ENCODE results near the gene DCDC1.

DCDC1 gene

GRCh38 chr11:30823119-30823518, 546.4 kb downstream of the DCDC1 start:
- no peak for DNase-seq

DNA sequence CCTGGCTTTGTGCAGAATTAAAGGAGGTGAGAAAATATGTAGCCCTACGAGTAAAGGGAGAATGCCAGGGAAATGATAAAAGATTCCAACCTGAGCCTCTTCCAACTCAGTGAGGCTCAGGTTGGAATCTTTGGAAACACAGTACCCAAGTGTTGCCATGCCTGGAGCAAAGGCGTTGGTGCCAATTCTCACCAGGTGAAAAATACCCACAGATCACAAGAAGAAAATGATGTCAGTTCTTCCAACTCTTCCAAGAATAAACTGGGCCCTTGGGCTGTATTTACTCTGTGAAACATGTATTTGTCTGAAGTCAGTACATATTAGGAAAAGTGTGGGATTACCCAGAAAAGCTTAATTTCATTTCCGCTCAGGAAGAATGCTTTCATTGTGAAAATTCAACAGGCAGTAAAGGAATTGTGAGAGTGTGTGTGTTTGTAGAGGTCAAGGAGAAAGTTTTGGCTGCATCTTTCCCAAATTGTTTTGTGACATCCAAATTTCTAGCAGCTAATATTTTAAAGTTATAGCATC, 548.0 kb downstream of the DCDC1 start:
- DNase-seq = no peak

- no peak for DNase-seq
Observed at GRCh38 chr11:30818721-30819120, 550.8 kb downstream of the DCDC1 start.

DNA sequence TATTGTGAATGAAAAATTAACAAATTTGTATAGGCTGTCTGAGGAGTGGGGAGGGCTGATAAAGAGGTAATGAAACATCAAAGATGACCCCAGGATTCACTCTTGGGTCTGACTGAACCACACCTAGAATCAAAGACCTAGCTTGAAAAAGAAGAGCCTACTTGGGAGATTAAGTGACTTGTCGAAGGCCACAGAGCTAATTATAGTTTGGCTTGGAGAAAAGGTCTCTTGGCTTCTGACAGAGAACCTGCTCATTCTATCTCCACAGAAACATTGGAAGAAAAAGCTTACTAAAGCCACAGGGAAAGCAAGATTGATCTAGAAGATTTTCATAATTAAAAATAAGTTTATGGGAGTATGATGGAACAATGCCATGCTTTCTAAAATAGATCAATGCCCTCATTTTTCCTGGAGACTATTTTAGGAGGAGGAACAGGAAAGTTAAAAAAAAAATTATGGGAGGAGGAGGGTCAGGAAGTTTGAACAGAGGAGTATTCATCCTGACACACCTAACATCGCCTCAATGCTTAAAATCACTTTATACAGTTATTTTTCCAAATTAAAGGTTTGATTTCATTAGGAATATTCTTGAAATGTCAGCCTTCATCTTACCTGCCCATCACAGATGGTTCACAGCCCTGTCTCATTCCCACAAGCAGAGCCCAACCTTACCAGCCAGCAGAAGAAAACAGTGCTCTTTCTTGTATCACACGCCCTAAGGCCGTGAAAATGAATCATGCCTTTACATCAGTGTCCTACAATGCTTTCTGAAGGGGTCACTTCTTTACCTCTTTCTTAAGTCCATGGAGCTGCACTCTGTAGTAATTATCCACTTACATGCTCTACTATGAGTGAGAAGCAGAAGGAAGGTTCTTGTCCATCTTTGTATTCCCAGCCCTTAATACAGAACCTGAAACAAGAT, 552.3 kb downstream of the DCDC1 start:
- no peak for DNase-seq

- DNase-seq = no peak
Observed at GRCh38 chr11:30815619-30816018, 553.9 kb downstream of the DCDC1 start.

DNA sequence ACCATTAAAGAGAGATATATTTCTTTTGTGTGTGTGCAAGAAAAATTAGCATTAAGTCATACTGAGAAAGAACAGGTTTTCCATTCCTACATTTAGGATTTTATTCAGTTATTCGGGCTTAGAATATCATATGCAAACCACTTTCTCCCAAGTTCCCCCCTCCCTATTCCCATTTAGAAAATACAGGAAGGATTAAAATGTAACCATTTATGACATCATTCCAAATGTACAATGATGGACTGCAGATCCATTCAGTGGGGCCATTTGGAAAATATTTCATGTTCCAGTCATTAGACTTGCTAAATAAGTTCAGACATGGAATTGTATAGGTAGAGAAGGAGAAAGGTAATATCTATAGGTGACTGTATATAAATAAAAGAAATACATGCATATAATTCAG, 554.8 kb downstream of the DCDC1 start:
- no peak for DNase-seq
